HG03095 (cell line): ENCODE data around the gene RNLS.

Source experiments
- ATAC-seq: cut with Tn5 transposase; IDR thresholded peaks from one replicate; pipeline ENCODE4 v1.9.1; 2021; ENCODE audit warnings: moderate library complexity; ENCODE audit not compliant: unreplicated experiment

The RNLS gene

DNA sequence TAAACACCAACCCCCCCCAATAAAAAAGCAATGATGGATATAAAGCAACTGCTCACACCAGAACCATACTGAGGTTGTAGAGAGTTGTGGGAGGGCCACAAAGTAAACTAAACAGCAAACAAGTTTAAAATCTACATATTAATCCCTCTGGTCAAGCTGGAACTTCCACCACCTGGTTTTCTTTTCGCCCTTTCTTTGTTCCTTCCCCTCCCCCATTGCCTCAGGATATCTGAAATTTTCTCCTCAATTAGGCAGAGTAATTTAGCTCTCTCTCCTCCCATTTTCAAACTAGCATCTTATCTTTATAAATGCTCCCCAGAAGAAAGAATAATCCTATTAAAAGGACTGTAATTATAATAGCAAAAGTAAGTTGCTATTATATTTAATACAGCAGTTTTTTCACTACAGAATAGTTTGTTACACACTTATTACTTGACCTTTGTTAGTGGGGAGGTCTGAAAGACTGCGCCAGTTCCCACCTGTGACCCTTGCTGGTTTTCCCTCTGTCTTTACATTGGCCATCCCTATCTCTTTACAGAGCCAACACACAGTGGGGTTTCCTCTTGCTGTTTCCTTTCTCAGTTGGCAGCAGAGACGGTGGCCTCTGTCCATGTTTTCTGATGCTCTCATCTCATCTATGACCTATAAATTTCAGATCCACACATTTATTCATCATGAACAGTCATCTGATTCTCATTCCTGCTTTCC lies 235.4 kb downstream of the RNLS start:
- ATAC-seq: no peak

DNA sequence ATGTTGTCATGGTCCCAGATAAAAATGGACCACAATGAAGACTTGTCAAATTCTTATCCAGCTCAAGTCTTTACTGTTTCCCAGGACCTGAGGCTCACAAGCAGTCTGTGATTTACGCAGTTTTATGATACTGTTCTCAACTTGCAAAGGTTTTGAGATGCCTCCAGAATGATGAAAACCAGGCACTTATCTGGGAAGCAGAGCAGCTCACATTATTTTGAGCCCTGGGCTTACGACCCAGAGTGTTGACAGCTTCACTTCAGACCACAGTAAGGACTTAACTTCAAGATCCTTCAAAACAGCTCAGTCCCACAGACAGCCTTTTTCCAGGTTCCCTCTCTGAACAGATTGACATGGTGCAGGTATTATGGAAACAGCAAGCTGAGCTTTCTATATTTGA lies 236.1 kb downstream of the RNLS start:
- ATAC-seq: no peak

DNA sequence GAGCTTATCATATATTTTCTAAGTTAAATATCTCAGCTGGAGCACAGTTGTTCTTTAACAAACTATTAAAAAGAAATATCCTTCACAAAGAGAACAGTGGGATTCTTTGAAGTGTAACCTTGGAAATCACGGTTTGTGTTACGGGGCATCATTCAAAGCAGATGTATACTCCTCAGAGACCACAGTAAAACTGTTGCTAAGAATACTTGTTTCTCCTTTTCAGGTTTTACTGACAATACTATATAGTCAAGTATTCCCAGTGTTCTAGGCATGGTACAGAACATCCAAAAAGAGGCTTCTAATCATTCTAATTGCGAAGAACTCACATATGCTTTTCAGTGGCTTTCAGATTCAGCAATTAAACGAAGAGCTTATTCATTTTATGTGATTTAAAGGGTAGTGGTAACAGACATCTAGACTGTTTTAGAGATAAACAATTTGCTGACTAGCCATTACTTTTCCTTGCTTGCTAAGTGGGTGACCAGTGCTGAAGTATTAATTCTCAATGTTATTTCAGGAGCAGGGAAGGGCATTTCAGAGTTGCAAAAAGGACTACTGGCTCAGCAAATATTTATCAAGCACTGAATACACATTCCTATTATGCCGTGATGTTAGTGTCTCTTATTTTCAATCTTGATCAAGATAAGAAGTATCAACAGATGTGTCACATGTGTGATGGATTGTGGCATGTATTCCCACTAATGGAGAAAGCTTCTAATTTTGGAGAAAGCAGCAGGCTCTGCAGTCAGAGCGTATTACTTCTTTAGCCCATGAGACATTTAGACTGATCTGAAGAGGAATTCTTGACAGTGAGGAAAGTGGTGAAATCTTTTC lies 236.8 kb downstream of the RNLS start:
- no peak for ATAC-seq

- ATAC-seq: no peak
These were observed 239.2 kb downstream of the RNLS start for GRCh38 chr10:88343761-88344484.

DNA sequence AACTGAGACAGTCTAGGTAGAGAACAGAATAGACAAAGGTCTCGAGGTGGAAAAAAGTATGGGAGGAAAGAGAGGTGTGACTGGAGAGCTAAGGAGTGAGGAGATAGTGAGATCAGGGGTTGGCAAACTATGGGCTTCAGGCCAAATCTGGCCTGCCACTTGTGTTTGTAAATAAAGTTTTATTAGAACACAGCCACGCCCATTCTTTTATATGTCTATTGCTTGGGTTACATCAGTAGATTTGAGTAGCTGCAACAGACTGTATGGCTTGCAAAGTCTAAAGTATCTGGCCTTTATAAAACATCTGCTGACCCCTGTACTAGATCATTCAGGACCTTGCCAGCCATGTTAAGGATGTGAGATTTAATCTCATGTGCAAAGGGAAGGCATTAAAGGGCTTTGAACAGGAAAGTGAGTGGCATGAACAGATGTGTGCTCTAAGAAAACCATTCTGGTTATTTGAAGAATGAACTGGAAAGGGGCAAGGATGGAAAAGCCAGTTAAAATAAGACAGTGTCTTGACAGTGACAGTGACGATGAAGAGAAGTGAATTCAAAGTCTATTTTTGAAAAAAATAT lies 240.3 kb downstream of the RNLS start:
- no peak for ATAC-seq

GRCh38 chr10:88337134-88337533 lies 246.0 kb downstream of the RNLS start:
- no peak for ATAC-seq

GRCh38 chr10:88336334-88336733 lies 246.8 kb downstream of the RNLS start:
- no peak for ATAC-seq

DNA sequence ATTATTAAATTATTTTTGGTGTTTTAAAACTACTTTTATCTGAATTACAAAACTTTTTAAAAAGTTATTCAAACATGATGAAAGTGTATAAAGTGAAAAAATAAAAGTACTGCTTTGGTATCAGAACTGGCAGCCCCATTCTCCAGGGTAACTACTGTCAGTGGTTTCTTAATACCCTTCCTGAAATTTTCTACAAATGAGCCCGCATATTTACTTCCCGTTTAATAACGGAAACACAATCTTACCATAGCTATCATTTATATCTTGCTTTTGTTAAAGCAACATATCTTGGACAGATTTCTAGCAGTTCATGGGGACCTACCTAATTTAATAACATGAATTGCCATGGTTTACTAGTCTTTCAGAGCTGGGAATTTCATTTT lies 249.9 kb downstream of the RNLS start:
- ATAC-seq: no peak

DNA sequence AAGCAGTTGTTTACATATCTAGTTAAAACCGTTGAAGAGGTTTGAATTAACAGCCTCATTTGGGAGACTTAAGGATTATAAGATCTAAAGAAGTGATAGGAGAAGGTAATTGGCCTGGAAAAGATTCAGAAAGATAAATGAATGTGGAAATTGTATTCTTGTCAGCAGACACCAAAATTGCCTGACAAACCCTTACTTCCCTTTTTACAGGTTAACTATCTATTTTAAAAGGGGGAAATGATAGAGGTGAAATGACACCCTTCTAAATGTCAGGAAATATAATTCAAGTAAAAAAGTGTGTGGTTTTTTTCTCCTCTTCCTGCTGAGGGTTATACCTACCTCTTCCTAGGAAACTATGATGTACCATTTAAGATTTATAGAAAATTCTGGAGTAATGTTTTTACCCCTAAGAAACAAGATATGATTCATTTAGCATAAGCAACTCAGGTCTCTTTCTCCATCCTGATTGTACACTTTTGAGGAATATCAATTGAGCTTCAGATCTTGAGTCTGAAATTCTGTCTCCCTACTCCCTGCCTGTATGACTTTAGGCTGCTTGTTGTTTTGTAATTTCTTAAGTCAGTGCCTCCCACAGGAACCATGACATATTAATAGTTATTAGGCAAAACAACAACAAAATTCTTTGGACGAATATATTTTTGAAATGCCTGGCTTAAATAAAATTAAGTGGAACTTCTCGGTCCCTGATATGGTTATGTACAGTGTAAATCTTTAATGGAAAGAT lies 250.4 kb downstream of the RNLS start:
- no peak for ATAC-seq

GRCh38 chr10:88330174-88330573 lies 252.9 kb downstream of the RNLS start:
- no peak for ATAC-seq

- ATAC-seq: no peak
These were observed 260.6 kb downstream of the RNLS start for GRCh38 chr10:88322324-88323063.

- no peak for ATAC-seq
These were observed 263.1 kb downstream of the RNLS start for GRCh38 chr10:88319960-88320517.

- ATAC-seq: no peak
These were observed 264.3 kb downstream of the RNLS start for GRCh38 chr10:88318803-88319202.

- no peak for ATAC-seq
These were observed 266.0 kb downstream of the RNLS start for GRCh38 chr10:88317099-88317498.

GRCh38 chr10:88316292-88316861 lies 266.7 kb downstream of the RNLS start:
- no peak for ATAC-seq

- no peak for ATAC-seq
These were observed 267.4 kb downstream of the RNLS start for GRCh38 chr10:88315755-88316154.

- ATAC-seq: no peak
These were observed 268.8 kb downstream of the RNLS start for GRCh38 chr10:88314362-88314761.

DNA sequence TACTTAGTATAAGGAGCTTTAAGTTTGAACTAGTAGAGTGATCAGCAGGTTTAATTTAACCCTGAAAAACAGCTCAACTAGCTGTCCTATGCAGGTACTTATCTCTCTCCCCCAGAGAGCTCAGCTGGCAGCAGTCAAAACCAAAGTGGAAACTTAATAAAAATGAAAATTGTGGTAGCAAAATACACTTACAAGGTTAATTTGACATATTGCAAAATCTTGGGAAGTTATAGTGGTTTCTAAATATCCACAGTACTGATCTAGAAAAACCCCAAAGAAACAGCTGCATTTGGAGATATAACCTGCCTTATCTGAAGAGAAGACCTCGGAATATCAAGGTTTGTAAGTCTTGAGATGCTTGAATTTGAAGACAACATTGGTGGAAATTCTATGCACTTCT lies 269.2 kb downstream of the RNLS start:
- no peak for ATAC-seq

GRCh38 chr10:88312855-88313254 lies 270.3 kb downstream of the RNLS start:
- no peak for ATAC-seq
